Middle frontal gyrus (tissue), 1 donor: ENCODE measurements around the gene SPDYE4.

ENCODE experiments used
- DNase-seq: peaks from one replicate; pipeline ENCODE4 v3.0.0-alpha.2; 2015; ENCODE audit warnings: low spot score; ENCODE audit errors: extremely low spot score

Gene SPDYE4

GRCh38 chr17:8741771-8742170, 16.6 kb downstream of the SPDYE4 start:
- DNase-seq: no peak

GRCh38 chr17:8741366-8741765, 17.0 kb downstream of the SPDYE4 start:
- DNase-seq: no peak

GRCh38 chr17:8740486-8740885, 17.9 kb downstream of the SPDYE4 start:
- no peak for DNase-seq

GRCh38 chr17:8739097-8739496, 19.2 kb downstream of the SPDYE4 start:
- DNase-seq: no peak

- DNase-seq: no peak
Observed at GRCh38 chr17:8736796-8737195, 21.6 kb downstream of the SPDYE4 start.

GRCh38 chr17:8736362-8736761, 22.0 kb downstream of the SPDYE4 start:
- DNase-seq: no peak

GRCh38 chr17:8735336-8735939, 22.9 kb downstream of the SPDYE4 start:
- DNase-seq: no peak

- DNase-seq: no peak
Observed at GRCh38 chr17:8734876-8735275, 23.5 kb downstream of the SPDYE4 start.

- DNase-seq: no peak
Observed at GRCh38 chr17:8732406-8733085, 25.8 kb downstream of the SPDYE4 start.

GRCh38 chr17:8729860-8730259, 28.5 kb downstream of the SPDYE4 start:
- no peak for DNase-seq

GRCh38 chr17:8729421-8729820, 28.9 kb downstream of the SPDYE4 start:
- no peak for DNase-seq

GRCh38 chr17:8728971-8729370, 29.4 kb downstream of the SPDYE4 start:
- DNase-seq: no peak

- DNase-seq: no peak
Observed at GRCh38 chr17:8728251-8728938, 30.0 kb downstream of the SPDYE4 start.

- no peak for DNase-seq
Observed at GRCh38 chr17:8726941-8727555, 31.3 kb downstream of the SPDYE4 start.

GRCh38 chr17:8725881-8726876, 32.2 kb downstream of the SPDYE4 start:
- no peak for DNase-seq

GRCh38 chr17:8724451-8724850, 33.9 kb downstream of the SPDYE4 start:
- DNase-seq: no peak

GRCh38 chr17:8720596-8720995, 37.8 kb downstream of the SPDYE4 start:
- no peak for DNase-seq

- no peak for DNase-seq
Observed at GRCh38 chr17:8719291-8720246, 38.8 kb downstream of the SPDYE4 start.

- DNase-seq: no peak
Observed at GRCh38 chr17:8718001-8718563, 40.3 kb downstream of the SPDYE4 start.

GRCh38 chr17:8713878-8714277, 44.5 kb downstream of the SPDYE4 start:
- DNase-seq: no peak
